ENCODE measurements around the gene PLEKHA6.
"Not testable (repeated sequence)": the region's sequence is repeated elsewhere in the genome, so short reads cannot be mapped to it uniquely, and the experiment has no call there.

PLEKHA6 gene

DNA sequence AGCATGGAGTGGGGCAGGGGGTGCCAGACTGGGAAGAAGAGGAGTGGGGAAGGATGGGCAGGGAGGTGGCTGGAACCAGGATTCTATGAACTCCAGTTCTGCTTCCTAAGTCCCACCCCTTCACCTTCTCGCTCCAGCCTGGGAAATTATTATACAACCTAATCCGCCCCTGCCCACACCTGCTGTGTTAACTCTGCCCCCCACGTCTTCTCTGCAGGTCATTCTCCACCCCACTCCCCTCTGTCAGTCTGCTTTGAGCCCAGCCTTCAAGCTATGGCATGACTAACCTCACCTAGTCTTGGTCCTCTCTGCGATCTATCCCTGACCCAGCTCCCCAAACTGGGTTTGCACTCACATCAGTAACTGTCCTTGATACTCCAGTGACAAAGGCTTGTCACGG lies 99.9 kb downstream of the PLEKHA6 start:
- FAIRE-seq: no peak

GRCh38 chr1:204259196-204259595 lies 100.5 kb downstream of the PLEKHA6 start:
- no peak for FAIRE-seq

GRCh38 chr1:204258213-204259115 lies 101.3 kb downstream of the PLEKHA6 start:
- no peak for FAIRE-seq

- no peak for FAIRE-seq
Measured at GRCh38 chr1:204257446-204257845, 102.3 kb downstream of the PLEKHA6 start.

DNA sequence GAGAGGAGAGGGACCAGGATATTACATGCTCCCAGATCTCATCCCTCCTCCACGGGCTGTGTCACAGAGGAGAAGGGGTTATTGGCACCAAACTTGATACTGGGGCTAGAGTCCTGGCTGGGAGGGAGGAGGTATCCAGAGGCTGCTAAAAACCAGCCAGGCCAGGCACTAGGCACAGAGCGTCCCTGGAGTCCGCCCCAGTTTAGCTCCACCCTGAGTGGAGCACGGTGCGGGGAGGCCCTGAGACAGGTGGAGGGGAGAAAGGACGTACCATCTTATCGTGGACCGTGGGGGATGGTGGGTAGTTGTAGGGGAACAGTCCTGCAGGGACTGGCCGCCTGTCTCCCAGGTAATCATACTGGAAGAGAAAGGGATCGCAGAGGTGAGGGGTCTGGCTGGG lies 103.2 kb downstream of the PLEKHA6 start:
- no peak for FAIRE-seq

GRCh38 chr1:204255966-204256365 lies 103.8 kb downstream of the PLEKHA6 start:
- FAIRE-seq: no peak

DNA sequence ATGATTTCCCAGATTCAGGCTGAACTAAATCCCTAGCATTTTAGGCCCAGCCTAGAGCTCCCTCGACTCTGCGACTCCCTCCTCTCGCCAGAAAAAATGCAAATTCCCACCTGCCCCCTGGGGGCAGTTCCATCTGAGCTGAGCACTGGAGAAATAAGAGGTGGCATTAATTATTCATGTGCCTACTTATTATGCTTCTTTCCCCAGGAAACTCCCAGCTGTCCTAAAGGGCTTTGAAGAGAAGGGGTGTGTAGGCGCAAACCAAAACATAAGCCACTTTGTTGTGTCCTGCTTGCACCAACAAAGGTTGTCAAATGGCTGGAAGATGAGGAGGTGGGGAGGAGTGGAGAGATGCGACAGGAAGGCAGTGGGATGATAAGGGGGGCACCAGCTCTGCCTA lies 104.5 kb downstream of the PLEKHA6 start:
- no peak for FAIRE-seq

- no peak for FAIRE-seq
Measured at GRCh38 chr1:204254031-204254661, 105.6 kb downstream of the PLEKHA6 start.

DNA sequence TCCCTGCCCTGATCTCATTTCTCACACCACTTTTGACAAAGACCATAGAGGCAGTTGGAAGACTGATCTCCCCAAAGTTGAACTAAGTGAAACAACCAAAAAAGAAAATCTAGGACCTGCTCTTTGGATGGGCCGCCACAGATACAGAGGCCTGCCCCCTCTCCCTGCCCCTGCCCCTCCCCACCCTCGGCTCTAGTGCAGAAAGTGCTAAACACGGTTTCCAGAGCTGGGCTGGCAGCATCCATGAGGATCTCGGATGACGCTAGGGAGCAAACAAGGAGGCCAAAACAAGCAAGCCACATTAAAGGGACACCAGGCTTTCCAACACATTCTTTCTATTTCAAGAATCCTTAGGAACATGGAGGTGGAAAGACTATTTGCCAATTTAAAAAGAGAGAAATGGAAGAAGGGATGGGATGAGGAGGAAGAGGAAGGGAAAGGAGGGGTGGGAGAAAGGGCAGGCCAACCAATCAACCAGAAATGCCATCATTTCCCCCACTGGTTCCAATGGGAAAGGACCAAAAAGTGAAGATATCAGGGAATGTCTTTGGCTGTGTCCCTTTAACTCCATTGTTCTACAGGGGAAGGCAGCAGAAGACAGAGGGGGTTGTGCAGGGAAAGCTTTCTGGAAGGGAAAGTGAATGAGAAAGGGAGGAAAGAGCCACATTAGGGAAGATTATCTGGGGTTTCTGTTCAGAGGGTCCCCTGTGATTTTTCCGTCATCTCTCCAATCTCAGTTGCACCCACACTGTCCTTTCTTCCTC lies 107.6 kb downstream of the PLEKHA6 start:
- no peak for FAIRE-seq

DNA sequence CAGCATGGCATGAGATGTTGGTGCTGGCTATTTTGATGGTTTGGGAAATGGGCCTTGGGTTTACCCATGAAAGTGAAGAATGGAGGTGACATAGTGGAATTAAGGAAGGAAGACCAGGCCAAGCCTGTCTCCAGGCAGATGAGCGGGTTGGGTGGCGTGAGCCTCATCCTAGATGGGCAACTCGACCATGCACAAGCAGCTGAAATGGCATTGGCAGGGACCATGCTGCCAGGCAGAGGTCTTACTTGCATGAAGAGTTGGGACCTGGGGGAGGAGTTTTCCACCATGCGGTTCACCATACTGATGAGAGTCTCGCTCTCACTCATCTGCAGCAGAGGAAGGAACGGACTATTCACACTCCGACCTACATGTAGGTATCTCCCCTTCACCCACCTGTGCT lies 108.4 kb downstream of the PLEKHA6 start:
- no peak for FAIRE-seq

DNA sequence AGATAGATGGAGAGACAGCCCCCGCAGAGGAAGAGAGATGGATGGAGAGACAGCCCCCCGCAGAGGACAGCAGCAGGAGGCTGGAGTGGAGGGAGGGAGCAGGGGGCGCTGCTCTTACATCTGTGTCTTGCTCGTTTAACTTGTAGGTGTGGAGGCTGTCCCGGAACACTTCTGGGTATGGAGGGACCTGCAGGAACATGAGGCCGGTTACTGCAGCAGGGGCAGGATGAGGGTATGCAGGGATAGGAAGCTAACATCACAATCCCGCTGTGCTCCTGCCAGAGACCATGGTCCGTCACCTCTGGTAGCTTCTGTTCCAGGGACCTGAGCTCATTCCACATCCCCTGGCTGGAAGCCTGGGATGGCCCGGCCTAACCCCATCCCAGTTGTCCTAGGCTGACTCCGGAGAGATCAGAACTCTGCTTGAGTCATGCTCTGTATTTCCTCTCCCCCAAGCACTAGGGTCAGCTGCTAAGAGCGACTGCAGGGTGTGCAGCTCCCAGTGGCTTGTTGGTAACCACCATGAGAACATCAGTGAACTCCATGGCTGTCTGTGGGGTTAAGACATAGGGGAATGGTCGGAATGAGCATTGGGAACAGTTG lies 109.2 kb downstream of the PLEKHA6 start:
- FAIRE-seq: no peak

GRCh38 chr1:204249736-204250427 lies 109.8 kb downstream of the PLEKHA6 start:
- no peak for FAIRE-seq

DNA sequence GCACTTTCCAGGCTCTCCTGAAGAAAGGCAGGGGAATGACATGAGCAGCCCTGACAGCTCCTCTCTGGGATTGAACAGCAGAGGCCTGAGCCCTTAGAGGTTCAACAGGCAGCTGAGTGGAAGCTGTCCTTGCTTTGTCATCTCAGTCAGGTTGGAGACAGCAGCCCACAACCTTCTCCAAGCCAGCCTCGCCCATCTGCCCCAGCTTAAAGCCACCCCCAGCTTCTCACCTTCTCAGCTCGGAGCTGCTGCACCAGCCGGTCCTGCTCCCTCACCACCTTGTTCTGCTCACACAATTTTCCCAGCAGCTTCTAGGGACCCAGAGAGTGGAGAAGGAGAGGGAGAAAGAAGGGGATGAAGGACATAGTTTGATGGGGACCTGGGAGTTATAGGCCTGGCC lies 110.8 kb downstream of the PLEKHA6 start:
- FAIRE-seq: no peak

DNA sequence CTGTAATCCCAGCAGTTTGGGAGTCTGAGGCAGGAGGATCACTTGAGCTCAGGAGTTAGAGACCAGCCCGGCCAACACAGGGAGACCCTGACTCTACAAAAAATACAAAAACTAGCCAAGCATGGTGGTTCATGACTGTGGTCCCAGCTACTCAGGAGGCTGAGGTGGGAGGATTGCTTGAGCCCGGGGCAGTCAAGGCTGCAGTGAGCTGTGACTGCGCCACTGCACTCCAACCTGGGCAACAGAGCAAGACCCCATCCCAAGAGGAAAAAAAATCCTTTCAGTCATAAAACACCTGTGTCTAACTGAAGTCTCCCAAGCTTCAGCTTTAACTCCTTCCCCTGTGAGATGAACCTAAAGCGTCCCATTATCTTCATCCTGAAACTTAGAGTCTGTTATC lies 112.9 kb downstream of the PLEKHA6 start:
- FAIRE-seq: no peak

GRCh38 chr1:204242920-204243319 lies 116.8 kb downstream of the PLEKHA6 start:
- no peak for FAIRE-seq

DNA sequence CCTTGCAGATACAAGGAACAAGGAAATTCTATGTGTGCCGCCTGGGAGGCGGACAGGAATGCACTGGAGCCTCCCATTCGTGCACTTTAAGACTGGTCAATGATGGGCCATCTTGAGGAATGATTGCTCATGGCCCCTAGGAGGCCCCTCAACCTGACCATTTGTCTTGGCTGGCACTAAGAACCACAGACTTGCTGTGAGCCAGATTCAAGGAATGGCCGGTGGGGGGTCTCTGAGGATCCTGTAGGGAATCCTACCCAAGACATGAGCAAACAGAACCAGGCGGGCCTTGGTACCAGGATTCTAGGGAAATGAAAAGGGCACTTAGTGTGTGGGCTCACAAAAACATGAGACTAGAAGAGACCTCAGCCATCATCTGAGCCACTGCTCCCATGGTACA lies 117.8 kb downstream of the PLEKHA6 start:
- no peak for FAIRE-seq

- FAIRE-seq: no peak
Measured at GRCh38 chr1:204241050-204241449, 118.7 kb downstream of the PLEKHA6 start.

DNA sequence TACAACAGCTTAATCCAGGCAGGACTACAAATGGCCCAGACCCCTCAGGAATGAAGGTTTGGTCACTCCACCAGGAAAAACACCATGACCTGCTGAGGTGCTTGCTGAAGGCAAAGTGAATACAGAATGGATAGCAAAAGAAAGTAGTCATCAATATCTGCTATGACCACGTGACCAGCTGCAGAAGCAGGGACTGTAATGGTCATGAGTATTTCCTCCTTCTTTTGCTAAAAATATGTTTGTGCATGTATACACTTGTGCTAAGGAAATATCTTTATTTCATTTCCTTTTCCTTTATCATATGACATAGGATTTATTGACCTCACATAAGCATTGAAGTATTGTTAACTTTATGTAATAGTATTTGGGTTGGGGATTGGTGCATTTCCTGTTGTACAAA lies 119.5 kb downstream of the PLEKHA6 start:
- FAIRE-seq: no peak

GRCh38 chr1:204239401-204239800 lies 120.3 kb downstream of the PLEKHA6 start:
- FAIRE-seq: not testable (repeated sequence)

- not testable (repeated sequence) for FAIRE-seq
Measured at GRCh38 chr1:204238520-204238919, 121.2 kb downstream of the PLEKHA6 start.

GRCh38 chr1:204237515-204237914 lies 122.2 kb downstream of the PLEKHA6 start:
- FAIRE-seq: not testable (repeated sequence)

DNA sequence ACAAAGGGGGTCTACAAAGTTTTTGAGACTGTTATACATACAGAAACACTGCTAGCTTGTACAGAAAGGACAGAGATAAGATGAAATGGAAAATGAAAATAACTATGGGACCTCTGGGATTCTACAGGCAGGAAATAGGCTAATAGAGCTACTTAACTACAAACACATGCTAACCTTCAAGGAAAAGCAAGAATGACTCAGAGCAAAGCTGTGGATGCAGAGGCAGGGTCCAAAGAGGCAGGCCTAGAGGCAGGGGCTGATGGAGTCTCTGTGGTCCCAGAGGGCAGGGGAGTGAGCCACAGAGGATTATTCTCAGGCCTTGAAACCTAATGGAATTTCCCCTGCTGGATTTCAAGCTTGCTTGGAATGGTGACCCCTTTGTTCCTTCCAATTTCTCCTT lies 127.2 kb downstream of the PLEKHA6 start:
- FAIRE-seq: no peak
